Kidney epithelial cell (primary cell): ENCODE results near the gene NRROS. TPM values are rescaled to one million over a fixed set of nuclear protein-coding genes. Genes with fewer than 3 reads are reported as not detected.

ENCODE experiments used
- DNase-seq: peaks from one replicate; pipeline ENCODE4 v3.0.0-alpha.2; 2010; ENCODE audit warnings: low read depth
- H3K27me3 ChIP-seq: 2 replicates; pipeline ENCODE4 v1.6.0; 2011; ENCODE audit warnings: low read length; ENCODE audit not compliant: control insufficient read depth, insufficient read depth
- H3K36me3 ChIP-seq: 2 replicates; pipeline ENCODE4 v1.5.1; 2011; ENCODE audit warnings: low read length; ENCODE audit not compliant: control insufficient read depth, insufficient read depth
- H3K4me3 ChIP-seq: 2 replicates; pipeline ENCODE4 v1.5.1; 2011; ENCODE audit warnings: low read depth, mild to moderate bottlenecking, control low read depth, low read length
- CTCF ChIP-seq: IDR thresholded peaks from 2 replicates; pipeline ENCODE4 v1.5.1; 2011; ENCODE audit warnings: mild to moderate bottlenecking, moderate library complexity, low read length, control low read depth, inconsistent platforms; ENCODE audit not compliant: insufficient read depth, poor library complexity, severe bottlenecking
- total RNA-seq: library from RNA; depleted of rRNA; stranded (reverse); fragments of >200 nt; gene quantifications from 2 replicates; pipeline ENCODE4 v1.2.3, GENCODE V29; 2015

Gene NRROS
- total RNA-seq, 1 donor from 2014 or later: 1.8 TPM

- DNase-seq: no peak
These were observed 69.0 kb downstream of the NRROS start for GRCh38 chr3:196708467-196708866.

More at GRCh38 chr3:196708467-196708866, 69.0 kb downstream of the NRROS start:
- H3K4me3 ChIP-seq: no peak overlapping the region
- TF ChIP-seq CTCF: no peak
- H3K36me3 ChIP-seq: no peaks in the 10 kb centered on the region
- H3K27me3 ChIP-seq: no peaks in the 10 kb centered on the region

Other genes with a start within 250 kb of the NRROS start
- gene UBXN7, start 207.3 kb upstream of the NRROS start, total RNA-seq: 13.0 and 16.4 TPM in 2 replicates
- gene RNF168, start 135.9 kb upstream of the NRROS start, total RNA-seq: 10.9 and 11.7 TPM in 2 replicates
- not detected in 2 replicates for gene SMCO1, start 124.3 kb upstream of the NRROS start, total RNA-seq
- 7.3 and 8.9 TPM in 2 replicates for gene WDR53, start 71.1 kb upstream of the NRROS start, total RNA-seq
- 8.8 and 10.3 TPM in 2 replicates for gene FBXO45, start 71.0 kb upstream of the NRROS start, total RNA-seq
- 1.0 and 3.1 TPM in 2 replicates for gene CEP19, start 72.6 kb downstream of the NRROS start, total RNA-seq
- 15.7 and 17.8 TPM in 2 replicates for gene PIGX, start 72.7 kb downstream of the NRROS start, total RNA-seq
- gene PAK2, start 100.2 kb downstream of the NRROS start, total RNA-seq: 50.6 and 51.4 TPM in 2 replicates
- gene SENP5, start 228.2 kb downstream of the NRROS start, total RNA-seq: 23.8 and 25.2 TPM in 2 replicates